ENCODE measurements around the gene GRIK4. TPM values are rescaled to one million over a fixed set of nuclear protein-coding genes. Genes with fewer than 3 reads are reported as not detected.

GRIK4 gene
- total and polyA plus RNA-seq, 4 donors, result 0.05 to 0.25 (median 0.06) TPM; not detected in 1

- DNase-seq (ENCODE audit: low spot score), result no peak
- whole genome bisulfite sequencing, result 86% methylated on average over 13 of the region's 13 CpGs
- TF ChIP-seq SP1 (IDR thresholded peaks at IDR 0.05) (no peak), ATF3 (IDR thresholded peaks at IDR 0.05) (no peak), EGR1 (IDR thresholded peaks at IDR 0.05; ENCODE audit: low read depth in 2 of 2) (no peak), RAD21 (IDR thresholded peaks at IDR 0.05) (no peak), YY1 (IDR thresholded peaks at IDR 0.05) (no peak), FOXA1 (IDR thresholded peaks at IDR 0.05) (no peak), NR2F2 (IDR thresholded peaks at IDR 0.05) (no peak), RXRA (IDR thresholded peaks at IDR 0.05) (no peak), JUND (IDR thresholded peaks at IDR 0.05) (no peak), ZBTB33 (IDR thresholded peaks at IDR 0.05) (no peak), FOXA2 (IDR thresholded peaks at IDR 0.05) (no peak), MAX (IDR thresholded peaks at IDR 0.05) (no peak), REST (IDR thresholded peaks at IDR 0.05) (no peak), HNF4A (conservative IDR thresholded peaks at IDR 0.05) (no peak)
- Histone ChIP-seq H3K9ac (ENCODE audit: low read depth in 1 of 2, low read length in 2 of 2) (no peak overlapping the region), H3K36me3 (ENCODE audit: control insufficient read depth in 4 of 4, insufficient read depth in 3 of 4, low read depth in 1 of 4, low read length in 3 of 4) (no peaks in the 10 kb centered on the region), H3K4me3 (ENCODE audit: low read depth in 1 of 3, low read length in 3 of 3) (no peak overlapping the region), H3K9me3 (ENCODE audit: control insufficient read depth in 4 of 4, low read length in 3 of 4) (no peaks in the 10 kb centered on the region), H3K27me3 (ENCODE audit: control insufficient read depth in 4 of 4, insufficient read depth in 4 of 4, low read length in 3 of 4) (no peaks in the 10 kb centered on the region), H3K4me1 (ENCODE audit: control insufficient read depth in 4 of 4, insufficient read depth in 4 of 4, low read length in 3 of 4) (no peaks in the 10 kb centered on the region), H3K27ac (ENCODE audit: low read depth in 1 of 2, low read length in 2 of 2) (no peak overlapping the region)
Measured at GRCh38 chr11:120634706-120635105, 123.2 kb downstream of the GRIK4 start.

- WGBS, result 59% methylated on average over 9 of the region's 9 CpGs
- no peaks in the 10 kb centered on the region for H3K9me3 ChIP-seq (ENCODE audit: control insufficient read depth in 4 of 4, low read length in 3 of 4)
- no peak overlapping the region for H3K9ac ChIP-seq (ENCODE audit: low read depth in 1 of 2, low read length in 2 of 2)
- no peak overlapping the region for H3K27ac ChIP-seq (ENCODE audit: low read depth in 1 of 2, low read length in 2 of 2)
- H3K4me3 ChIP-seq (ENCODE audit: low read depth in 1 of 3, low read length in 3 of 3), result no peak overlapping the region
- H3K4me1 ChIP-seq (ENCODE audit: control insufficient read depth in 4 of 4, insufficient read depth in 4 of 4, low read length in 3 of 4), result no peaks in the 10 kb centered on the region
- H3K27me3 ChIP-seq (ENCODE audit: control insufficient read depth in 4 of 4, insufficient read depth in 4 of 4, low read length in 3 of 4), result no peaks in the 10 kb centered on the region
- H3K36me3 ChIP-seq (ENCODE audit: control insufficient read depth in 4 of 4, insufficient read depth in 3 of 4, low read depth in 1 of 4, low read length in 3 of 4), result no peaks in the 10 kb centered on the region
- TF ChIP-seq YY1 (IDR thresholded peaks at IDR 0.05) (no peak), NR2F2 (IDR thresholded peaks at IDR 0.05) (no peak), FOXA1 (IDR thresholded peaks at IDR 0.05) (no peak), ATF3 (IDR thresholded peaks at IDR 0.05) (no peak), HNF4G (IDR thresholded peaks at IDR 0.05) (no peak), RAD21 (IDR thresholded peaks at IDR 0.05) (no peak), RXRA (IDR thresholded peaks at IDR 0.05) (no peak), TAF1 (conservative IDR thresholded peaks at IDR 0.05) (no peak), ZBTB33 (IDR thresholded peaks at IDR 0.05) (no peak)
- no peak for DNase-seq (ENCODE audit: low spot score)
Measured at GRCh38 chr11:120635136-120635810, 123.7 kb downstream of the GRIK4 start.

Data from liver (tissue), 9 donors.